GM19238 (cell line): ENCODE data around the gene GPR183.
A peak's percentile ranks its signal among the peaks of the same experiment; 100 is the strongest.

Experiments
- DNase-seq: peaks from one replicate; pipeline ENCODE4 v3.0.0; 2011; ENCODE audit warnings: low spot score; ENCODE audit not compliant: insufficient read length

Gene GPR183

DNA sequence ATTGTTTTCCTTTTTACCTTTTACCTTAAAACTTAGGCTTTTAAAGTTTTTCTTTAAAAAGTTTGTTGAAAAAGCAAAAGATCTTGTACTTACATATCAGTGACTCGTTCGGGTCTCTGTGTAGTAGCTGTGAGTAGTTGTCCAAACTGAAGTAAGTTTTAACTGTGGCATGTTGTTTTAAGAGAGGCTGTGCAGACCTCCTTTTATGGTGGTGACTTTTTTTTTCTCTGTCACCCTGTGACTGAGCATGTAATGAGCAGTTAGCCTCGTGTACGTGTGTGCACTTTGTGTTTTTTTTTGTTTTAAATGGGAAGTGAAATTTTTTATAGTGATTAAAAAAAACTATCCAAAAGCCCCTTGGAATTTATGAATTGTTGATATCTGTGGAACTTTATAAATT is at the start of gene GPR183:
Gene GPR183, minus strand, starts transcription at position 153 of the 400 bp plus-strand sequence. CDS start 11,254 bp downstream, outside the sequence.
- DNase-seq, result no peak

DNA sequence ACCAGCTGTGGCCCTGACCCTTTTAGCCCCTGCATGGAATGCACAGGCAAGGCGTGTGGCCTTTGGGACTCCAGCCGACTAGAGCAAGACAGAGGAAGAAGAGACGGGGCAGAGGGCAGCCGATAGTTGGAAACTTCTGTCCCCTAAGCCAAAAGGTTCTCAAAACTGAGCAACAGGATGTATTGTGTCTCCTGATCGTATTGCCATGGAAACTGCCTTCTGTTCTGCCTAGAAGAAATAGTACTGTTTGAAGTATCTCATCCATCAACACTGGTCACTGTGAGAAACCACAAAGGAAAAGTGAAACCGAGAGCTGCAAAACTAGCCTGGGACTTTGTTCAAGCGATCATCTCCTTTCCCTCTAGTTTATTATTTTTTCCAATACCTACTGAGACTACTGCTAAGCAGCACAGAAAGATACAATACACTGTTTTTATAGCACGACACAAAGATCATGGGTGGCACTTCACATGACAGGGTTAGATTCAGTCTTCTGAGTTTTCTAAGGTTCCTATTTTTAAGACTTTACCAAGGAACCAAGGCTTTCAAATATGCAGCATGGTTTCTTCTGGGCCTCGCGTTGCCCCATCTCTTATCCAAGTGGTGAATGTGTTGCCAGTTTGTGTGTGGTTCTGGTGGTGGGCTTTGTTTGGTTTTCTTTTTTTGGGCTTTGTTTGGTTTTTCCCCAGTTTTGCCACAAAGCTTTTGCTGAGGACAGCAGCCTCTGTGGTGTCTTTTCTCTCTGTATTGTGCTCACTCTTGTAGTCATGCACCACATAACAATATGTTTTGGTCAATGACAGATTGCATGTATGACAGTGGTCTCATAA is 49.3 kb upstream of the GPR183 start:
- DNase-seq, result peak; percentile 29

- no peak for DNase-seq
Observed at GRCh38 chr13:99356012-99356261, 48.7 kb upstream of the GPR183 start.

DNA sequence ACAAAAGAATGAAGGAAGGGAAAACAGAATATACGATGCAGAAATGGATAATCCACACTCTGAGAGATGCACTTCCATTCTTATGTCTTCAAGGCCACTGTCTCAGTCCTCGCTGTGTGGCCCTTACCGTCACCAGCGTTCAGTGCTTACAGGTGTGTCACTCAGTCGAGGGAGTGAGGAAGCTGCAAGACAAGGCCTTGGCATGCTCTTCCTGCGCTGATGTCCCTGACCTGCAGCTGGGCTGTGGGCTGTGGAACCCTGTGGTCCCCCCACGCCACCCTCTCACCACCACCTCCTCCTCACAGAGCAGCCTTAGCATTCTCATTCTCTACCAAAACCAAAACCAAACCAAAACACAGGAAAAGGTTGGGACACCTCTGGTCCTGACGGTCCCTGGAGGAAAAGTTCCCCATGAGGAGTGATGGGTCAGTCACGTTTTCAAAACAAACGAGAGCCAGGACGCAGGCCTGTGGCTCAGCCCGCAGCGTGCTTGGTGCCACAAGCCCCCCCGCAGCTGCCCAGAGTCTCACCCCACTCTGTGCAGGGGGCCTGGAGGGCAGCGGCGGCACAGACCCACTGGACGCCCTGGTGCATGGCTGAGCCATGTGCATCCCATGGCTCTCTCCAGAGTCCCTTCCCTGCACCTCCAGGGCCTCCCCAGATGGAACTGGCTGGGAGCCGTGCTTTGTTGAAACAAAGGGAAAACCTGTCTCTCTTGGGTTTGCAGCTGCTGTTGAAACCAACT is 48.2 kb upstream of the GPR183 start:
- no peak for DNase-seq

GRCh38 chr13:99354371-99354951 is 47.3 kb upstream of the GPR183 start:
- DNase-seq, result no peak

DNA sequence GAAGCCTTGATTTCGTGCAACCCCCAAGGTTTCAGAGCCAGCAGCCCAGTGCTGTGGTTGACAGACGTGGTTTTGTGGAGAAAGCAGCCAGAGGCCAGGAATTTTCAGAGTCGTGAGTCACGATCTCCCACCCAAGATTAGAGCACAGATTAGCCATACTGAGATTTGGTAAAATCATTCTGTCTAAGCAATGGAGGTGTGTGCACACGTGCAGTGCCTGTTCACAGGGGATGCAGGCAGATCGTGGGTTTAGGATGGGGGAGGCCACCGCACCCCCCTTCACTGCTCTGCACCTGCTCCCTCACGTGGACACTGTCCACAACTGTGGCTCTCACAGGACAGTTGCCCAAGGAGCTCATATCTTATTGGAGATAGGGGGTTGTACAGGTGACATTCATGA is 46.6 kb upstream of the GPR183 start:
- no peak for DNase-seq

- no peak for DNase-seq
Observed at GRCh38 chr13:99353246-99353600, 46.0 kb upstream of the GPR183 start.

DNA sequence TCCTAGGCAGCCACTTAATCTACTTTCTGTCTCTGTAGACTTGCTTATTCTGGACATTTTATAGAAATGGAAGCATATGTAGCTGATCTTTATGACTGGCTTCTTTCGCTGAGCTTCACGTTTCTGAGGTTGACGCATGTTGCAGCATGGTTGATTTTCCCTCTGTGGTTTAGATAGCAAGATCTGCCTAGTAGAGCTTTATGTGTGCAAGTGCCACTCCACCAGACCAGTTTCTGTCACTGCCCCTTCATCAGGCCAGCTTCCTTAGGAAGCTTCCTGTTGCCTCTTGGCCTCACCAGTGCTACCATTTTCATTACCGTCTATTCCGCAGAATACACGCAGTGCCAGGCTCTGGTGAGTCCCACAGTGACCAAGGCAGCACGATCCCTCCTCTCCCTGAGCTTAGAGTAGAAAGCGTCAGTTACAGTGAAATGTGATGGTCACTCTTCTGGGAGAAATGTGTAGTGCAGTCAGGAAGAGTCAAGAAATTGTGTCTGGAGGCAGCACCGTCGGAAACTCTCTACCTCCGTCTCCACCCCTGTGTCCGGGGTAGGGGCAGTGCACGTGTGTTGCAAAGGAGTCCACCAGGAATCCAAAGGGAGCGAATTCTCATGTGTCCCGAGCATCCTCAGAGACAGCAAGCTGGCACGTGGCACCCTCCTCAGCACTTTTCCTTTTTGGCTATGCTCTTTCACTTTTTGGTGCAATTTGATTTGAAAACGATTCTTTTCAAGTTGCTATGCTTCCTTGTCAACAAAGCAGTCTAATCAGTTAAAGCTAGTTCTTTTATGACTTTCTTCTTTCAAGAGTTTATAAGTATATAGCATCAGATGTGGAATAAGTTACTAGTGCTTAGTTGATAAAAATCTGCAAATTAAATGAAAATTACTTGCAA is 45.4 kb upstream of the GPR183 start:
- DNase-seq, result no peak

DNA sequence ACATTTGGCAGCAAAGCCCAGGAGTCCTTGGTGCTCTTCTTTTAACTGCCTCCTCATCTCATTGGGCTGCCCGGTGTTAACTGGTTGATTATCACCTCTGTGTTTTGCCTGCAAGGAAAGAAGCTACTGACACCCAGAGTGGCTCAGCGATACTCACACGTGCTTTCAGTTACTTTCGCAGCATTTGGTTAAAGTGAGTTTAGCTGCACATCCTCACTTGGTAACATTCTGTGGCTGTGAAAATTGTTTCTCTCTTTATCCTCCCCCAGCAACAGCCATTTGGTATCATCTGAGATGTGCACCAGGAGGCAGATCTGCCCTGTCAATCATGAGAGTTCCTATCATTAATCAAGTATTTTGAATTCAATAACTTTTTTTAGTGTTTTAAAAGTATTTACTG is 44.6 kb upstream of the GPR183 start:
- no peak for DNase-seq

GRCh38 chr13:99350191-99350590 is 43.0 kb upstream of the GPR183 start:
- DNase-seq, result no peak

- no peak for DNase-seq
Observed at GRCh38 chr13:99347911-99348451, 40.8 kb upstream of the GPR183 start.

DNA sequence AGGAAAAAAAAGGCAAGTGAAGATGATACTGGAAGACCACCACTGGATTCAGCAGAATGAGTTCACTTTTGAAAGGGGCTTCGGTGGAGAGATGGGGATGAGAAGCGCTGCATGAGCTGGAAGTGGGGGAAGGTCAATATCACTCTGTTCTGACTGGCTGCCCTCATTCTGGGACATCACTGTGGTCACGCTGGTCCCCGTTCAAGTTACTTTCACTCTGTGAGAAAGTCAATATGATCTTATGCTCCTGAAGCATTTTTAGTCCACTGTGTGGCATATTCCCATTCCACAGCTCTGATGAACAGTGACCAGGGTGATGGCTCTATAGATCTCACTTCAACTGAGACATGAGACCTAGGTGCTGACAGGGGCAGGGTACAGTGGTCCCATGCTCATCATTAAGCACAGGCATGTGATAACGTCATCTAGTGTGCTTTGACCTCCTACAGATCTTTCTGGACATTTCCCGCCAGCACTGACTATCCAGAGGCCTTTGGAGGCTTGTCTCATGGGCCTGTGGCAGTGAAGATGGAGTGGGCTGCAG is 40.2 kb upstream of the GPR183 start:
- no peak for DNase-seq

DNA sequence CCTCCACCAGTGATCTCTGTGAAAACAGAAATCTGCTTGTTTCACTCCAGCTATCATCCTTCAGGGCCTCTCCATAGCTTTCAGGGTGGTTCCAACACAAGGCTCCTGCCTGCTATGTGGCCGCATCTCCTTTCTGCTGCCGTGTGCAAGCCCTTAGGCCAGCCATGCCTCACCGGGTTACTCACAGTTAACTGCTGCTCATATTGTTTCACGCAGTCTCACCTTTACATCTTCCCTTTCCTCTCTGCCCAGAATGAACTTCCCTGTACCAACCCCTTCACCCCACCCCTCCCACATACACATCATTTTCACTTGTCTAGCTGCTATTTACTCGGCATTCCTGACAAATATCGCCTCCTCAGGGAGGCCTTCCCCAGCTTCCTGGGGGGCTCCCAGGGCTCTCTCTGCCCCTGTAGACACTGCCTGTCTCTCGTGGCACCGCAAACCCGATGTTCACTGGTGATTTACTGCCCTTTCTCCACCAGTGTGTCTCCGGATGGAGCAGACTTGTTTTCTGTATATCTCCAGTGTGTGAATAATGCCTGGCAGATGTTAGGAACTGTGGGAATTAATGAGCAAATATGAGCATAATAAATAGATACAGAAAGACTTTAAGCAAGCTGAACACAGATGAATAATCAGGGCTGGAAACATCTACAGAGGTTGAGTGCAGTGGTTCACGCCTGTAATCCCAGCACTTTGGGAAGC is 39.3 kb upstream of the GPR183 start:
- no peak for DNase-seq

DNA sequence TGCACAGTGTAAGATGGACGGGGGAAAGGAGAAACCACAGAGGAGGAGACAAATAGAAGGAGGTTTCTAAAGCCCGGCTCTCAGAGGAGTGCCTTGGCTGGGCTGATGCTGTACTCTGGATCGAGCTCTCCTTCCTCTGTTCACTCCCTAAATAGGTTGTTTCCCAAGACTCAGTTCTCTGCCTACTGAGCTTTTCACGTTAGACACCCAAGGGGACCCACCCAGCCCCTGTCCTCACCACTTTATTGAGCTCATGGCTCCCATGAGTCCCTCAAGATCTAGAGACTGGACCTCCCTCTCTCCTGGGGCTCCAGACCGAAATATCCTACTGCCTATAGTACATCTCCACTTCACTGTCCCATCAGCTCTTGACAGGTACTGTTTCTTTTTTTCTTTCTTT is 38.1 kb upstream of the GPR183 start:
- DNase-seq, result no peak

DNA sequence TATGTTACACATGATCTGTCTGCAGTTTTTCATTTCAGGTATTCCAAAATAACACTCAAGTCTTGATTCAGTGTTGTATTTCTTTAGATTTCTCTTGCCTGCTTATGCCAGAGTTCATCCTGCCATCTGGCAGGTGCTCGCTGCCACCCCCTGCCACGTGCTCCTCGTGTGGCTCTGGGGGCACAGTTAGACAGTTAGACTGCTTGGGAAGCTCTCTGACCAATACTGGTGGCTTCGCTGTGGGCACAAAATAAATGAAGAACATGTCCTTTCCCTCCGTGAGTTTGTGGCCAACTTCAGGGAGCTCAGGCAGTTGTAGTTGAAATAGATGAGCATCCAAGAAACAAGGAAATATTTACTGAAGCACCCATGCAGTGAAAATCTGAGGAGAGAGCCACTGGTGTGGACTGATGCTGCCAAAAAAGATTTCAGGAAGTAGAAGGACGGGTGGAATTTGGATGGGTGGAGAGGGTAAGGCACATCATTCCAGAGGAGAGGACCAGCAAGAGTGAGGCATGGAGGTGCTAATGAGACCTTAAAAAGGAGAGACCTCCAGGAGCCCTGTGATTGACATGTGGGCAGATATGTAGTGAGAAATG is 37.5 kb upstream of the GPR183 start:
- DNase-seq, result no peak

GRCh38 chr13:99342723-99343315 is 35.6 kb upstream of the GPR183 start:
- DNase-seq, result no peak

DNA sequence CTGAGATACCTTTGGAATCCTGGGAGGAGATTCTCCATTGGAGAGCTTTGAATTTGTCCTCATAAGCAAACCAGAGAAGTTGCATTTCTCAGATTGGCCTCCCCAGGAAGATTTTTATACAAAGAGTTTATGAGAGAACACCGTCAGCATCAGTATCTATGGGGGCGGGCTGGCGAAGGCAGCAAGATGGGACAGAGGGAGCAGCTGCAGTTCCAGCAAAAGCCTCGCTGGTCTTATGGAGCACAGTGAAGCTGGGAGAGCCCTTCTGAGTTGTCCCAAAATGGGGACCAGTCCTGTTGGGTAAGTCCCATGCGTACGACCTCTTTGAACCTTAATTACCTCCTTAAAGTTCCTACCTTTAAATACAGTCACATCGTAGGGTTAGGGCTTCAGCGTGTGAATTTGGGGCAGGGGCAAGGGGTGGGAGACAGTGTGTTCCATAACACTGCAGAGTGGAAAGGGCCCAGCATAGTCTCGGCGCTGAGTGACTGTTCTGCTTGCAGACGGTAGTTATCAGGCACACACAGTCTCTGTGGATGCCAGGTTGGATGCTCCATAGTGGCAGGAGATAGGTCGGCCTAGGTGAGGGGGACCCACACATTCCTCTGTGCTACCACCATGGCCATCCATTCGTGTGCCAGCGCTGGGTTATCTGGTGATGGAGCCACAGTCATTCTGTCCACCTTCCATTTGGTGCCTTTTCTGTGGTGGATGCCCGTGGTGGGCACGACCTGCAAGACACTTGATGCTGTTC is 34.9 kb upstream of the GPR183 start:
- no peak for DNase-seq

GRCh38 chr13:99340638-99341037 is 33.4 kb upstream of the GPR183 start:
- no peak for DNase-seq
